HG03354 (cell line): ENCODE measurements around the gene MAMDC2.

Experiments used
- ATAC-seq: cut with Tn5 transposase; IDR thresholded peaks from one replicate; pipeline ENCODE4 v1.9.1; 2021; ENCODE audit warnings: mild to moderate bottlenecking; ENCODE audit not compliant: unreplicated experiment, poor library complexity, severe bottlenecking

MAMDC2 gene

GRCh38 chr9:70060148-70060882, 16.7 kb downstream of the MAMDC2 start:
- no peak for ATAC-seq

GRCh38 chr9:70060883-70061507, 17.3 kb downstream of the MAMDC2 start:
- peak; percentile 98 for ATAC-seq

GRCh38 chr9:70061776-70062175, 18.1 kb downstream of the MAMDC2 start:
- ATAC-seq = no peak

- no peak for ATAC-seq
Observed at GRCh38 chr9:70064496-70064895, 20.8 kb downstream of the MAMDC2 start.

GRCh38 chr9:70065572-70065971, 21.9 kb downstream of the MAMDC2 start:
- ATAC-seq = no peak

GRCh38 chr9:70066418-70066817, 22.8 kb downstream of the MAMDC2 start:
- ATAC-seq = no peak

GRCh38 chr9:70066874-70067273, 23.2 kb downstream of the MAMDC2 start:
- no peak for ATAC-seq

GRCh38 chr9:70069704-70070103, 26.1 kb downstream of the MAMDC2 start:
- no peak for ATAC-seq

GRCh38 chr9:70073193-70073592, 29.5 kb downstream of the MAMDC2 start:
- no peak for ATAC-seq

GRCh38 chr9:70073756-70074155, 30.1 kb downstream of the MAMDC2 start:
- ATAC-seq = no peak

- no peak for ATAC-seq
Observed at GRCh38 chr9:70076678-70077077, 33.0 kb downstream of the MAMDC2 start.

GRCh38 chr9:70079417-70080037, 35.9 kb downstream of the MAMDC2 start:
- no peak for ATAC-seq

GRCh38 chr9:70080481-70081119, 37.0 kb downstream of the MAMDC2 start:
- no peak for ATAC-seq

- ATAC-seq = no peak
Observed at GRCh38 chr9:70081120-70081495, 37.5 kb downstream of the MAMDC2 start.

GRCh38 chr9:70083429-70083828, 39.8 kb downstream of the MAMDC2 start:
- ATAC-seq = no peak

GRCh38 chr9:70085241-70085640, 41.6 kb downstream of the MAMDC2 start:
- ATAC-seq = no peak

- ATAC-seq = no peak
Observed at GRCh38 chr9:70091103-70091502, 47.5 kb downstream of the MAMDC2 start.

GRCh38 chr9:70091572-70091971, 47.9 kb downstream of the MAMDC2 start:
- no peak for ATAC-seq

- ATAC-seq = no peak
Observed at GRCh38 chr9:70092190-70092589, 48.5 kb downstream of the MAMDC2 start.

GRCh38 chr9:70093095-70093494, 49.4 kb downstream of the MAMDC2 start:
- no peak for ATAC-seq

GRCh38 chr9:70093944-70094343, 50.3 kb downstream of the MAMDC2 start:
- no peak for ATAC-seq
